Measurements from ENCODE around the gene ATP6V0C. TPM values are rescaled to one million over a fixed set of nuclear protein-coding genes. Genes with fewer than 3 reads are reported as not detected.

ATP6V0C gene
- total RNA-seq, 1 experiment from 2014 or later = 24.7 TPM

DNA sequence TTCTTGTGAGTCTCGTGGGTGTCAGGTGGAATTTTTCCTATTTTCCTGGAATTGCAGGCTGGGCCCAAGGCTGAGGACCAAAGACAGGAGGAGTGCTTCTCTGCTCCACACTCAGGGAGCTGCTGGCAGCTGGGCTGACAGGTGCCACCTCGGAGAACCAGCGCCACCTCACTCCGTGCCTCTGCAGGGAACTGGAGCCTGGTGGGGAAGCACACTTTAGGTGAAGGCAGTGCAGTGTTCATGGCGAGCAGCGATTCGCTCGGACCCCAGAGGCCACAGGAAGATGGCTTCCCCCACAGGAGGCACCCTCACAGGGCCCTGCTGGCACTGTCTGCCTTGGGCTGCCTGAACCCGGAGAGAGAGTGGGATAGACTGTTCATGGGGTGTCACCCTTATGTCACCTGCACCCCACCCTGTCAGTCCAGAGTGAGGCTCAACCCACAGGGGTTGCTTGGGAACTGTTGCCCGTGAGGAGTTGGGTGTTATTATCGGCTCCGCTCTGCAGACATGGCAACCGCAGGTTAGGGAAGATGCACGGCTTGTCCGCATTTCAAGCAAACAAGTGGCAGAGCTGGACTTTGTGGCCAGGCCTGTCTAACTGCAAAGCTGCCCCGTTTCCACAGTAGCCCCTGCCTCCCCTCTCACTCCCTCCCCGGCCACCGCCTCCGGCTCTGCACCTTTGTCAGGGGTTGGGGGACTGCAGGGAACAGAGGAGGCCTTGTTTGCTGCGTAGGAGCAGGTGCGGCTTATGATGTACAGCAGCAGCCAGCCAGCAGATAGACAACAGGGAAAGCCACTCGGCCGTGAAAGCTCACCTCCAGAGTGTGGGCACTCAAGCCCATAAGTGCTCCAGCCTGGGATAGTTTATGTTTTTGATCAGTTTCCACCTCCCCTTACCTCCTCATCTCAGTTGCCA is 23.3 kb upstream of the ATP6V0C start:
- no peak for DNase-seq (ENCODE audit: low spot score)

DNA sequence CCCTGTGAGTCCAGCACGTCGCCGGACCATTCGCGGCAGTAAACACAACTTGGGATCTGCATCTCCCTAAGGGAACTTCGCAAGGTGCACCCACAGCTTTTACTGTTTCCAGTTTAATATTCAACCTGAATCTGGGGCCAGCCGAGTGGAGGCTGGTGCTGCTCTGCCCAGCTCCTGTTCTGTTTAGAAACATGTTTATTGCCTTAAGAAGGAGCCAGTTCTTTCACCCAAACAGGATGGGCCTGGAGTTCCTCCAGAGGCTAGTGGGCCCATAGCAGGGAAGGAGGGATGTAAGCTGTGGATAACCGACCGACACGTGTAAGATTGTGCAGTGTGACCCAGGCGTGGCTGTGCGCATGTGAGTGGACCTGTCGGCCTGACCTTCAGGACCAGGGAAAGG is 21.5 kb upstream of the ATP6V0C start:
- no peak for DNase-seq (ENCODE audit: low spot score)

DNA sequence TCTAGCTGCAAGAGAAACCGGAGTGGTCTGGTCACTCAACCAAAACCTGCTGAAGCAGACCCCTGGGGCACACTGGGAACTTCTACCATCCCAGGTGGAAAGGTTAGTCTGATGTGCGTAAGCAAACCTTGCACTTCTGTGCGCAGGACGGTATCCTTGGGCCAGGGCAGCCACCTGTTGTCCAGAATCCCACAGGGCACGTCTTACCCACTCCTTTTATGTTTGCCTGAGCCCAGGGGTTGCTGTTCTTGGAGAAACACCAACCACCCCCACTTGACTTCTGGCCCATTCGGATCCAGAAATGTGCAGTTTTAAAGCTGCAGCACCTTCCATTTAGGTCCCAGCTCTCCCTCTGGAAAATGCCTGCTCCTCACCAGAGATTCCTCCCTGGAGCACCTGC is 20.1 kb upstream of the ATP6V0C start:
- no peak for DNase-seq (ENCODE audit: low spot score)

DNA sequence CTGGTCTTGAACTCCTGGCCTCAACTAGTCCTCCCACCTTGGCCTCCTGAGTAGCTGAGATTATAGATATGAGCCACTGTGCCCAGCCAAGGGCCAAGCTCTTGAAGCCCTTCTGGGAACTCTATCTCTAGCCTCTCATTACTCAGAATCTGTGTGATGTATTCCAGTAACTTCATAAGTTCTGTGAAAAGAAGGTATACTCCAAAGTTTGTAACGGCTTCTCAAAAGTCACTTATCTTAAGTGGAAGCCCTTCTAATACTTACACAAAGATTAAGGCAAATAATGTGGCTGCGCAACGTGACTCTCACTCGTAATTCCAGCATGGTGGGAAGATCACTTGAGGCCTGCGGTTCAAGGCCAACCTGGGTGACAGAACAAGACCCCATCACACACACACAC is 19.1 kb upstream of the ATP6V0C start:
- no peak for DNase-seq (ENCODE audit: low spot score)

DNA sequence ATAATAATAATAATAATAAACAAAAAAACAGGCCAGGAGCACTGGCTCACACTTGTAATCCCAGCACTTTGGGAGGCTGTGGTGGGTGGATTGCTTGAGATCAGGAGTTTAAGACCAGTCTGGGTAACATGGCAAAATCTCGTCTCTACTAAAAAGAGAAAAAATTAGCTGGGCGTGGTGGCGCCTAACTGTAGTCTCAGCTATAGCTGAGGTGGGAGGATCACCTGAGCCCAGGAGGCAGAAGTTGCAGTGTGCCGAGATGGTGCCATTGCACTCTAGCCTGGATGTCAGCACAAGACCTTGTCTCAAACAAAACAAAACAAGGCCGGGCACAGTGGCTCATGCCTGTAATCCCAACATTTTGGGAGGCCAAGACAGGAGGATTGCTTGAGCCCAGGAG is 18.7 kb upstream of the ATP6V0C start:
- no peak for DNase-seq (ENCODE audit: low spot score)

DNA sequence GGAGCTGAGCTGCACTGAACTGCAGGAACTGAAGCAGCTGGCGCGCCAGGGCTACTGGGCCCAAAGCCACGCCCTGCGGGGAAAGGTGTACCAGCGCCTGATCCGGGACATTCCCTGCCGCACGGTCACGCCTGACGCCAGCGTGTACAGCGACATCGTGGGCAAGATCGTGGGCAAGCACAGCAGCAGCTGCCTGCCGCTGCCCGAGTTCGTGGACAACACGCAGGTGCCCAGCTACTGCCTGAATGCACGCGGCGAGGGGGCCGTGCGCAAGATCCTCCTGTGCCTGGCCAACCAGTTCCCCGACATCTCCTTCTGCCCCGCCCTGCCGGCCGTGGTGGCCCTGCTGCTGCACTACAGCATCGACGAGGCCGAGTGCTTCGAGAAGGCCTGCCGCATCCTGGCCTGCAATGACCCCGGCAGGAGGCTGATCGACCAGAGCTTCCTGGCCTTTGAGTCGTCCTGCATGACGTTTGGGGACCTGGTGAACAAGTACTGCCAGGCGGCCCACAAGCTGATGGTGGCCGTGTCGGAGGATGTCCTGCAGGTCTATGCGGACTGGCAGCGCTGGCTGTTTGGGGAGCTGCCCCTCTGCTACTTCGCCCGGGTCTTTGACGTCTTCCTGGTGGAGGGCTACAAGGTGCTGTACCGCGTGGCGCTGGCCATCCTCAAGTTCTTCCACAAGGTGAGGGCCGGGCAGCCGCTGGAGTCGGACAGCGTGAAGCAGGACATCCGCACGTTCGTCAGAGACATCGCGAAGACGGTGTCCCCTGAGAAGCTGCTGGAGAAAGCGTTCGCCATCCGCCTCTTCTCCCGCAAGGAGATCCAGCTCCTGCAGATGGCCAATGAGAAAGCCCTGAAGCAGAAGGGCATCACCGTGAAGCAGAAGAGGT is 17.3 kb upstream of the ATP6V0C start:
- no peak for DNase-seq (ENCODE audit: low spot score)

DNA sequence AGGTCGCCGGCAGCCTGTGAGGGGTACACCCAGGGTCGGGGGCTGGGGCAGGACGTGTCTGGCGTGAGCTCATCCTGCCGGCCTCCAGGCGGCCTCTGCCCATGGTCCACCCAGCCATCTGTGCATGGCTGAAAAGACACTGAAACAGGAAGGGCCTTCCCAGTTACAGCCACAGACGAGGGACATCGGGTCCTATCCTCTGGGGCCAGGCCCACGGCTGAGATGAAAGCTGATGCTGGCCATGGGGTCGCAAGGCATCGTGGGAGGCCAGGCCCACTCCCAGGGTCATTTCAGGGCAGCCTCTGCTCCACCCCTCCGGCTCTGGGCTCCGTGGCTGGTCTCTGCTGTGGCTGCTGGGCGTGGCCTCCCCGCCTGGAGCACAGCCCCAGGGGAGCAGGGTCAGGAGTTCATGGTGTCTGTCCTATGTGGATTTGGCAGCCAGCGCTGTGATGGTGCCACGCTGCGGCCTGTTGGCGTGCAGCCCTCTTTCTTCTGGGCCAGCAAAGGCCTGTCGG is 16.6 kb upstream of the ATP6V0C start:
- DNase-seq (ENCODE audit: low spot score) = no peak

DNA sequence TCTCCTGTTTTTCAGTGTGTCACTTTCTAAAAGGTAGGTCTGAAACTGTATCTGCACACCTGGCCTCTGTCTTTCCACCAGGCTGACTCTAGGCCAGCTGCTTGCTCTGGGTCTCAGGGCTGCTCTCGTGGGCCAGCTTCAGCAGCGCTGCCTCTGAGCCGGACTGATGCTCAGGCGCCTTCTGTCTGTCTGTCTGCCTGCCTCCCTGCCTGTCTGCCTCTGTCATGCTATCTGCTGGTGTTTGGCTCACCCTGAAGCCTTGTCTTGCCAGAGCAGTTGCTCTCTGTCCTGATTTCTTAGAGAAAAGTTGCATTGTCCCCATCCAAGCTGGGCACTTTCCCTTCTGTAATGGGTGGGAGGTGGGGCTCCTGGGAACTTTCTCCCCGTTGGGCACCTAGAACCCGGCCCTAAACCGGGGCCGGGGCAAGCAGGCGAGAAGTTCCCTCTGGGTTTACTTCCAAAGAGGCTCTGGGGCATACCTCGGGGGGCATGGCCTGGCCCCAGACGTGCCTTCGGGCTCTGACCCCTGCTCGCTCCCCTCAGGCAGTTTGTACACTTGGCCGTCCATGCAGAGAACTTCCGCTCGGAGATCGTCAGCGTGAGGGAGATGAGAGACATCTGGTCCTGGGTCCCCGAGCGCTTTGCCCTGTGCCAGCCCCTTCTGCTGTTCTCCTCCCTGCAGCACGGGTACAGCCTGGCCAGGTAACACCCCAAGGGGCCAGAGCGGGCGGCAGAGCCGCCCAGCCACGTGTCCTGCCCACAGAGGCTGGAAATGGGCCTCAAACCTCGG is 15.9 kb upstream of the ATP6V0C start:
- no peak for DNase-seq (ENCODE audit: low spot score)

DNA sequence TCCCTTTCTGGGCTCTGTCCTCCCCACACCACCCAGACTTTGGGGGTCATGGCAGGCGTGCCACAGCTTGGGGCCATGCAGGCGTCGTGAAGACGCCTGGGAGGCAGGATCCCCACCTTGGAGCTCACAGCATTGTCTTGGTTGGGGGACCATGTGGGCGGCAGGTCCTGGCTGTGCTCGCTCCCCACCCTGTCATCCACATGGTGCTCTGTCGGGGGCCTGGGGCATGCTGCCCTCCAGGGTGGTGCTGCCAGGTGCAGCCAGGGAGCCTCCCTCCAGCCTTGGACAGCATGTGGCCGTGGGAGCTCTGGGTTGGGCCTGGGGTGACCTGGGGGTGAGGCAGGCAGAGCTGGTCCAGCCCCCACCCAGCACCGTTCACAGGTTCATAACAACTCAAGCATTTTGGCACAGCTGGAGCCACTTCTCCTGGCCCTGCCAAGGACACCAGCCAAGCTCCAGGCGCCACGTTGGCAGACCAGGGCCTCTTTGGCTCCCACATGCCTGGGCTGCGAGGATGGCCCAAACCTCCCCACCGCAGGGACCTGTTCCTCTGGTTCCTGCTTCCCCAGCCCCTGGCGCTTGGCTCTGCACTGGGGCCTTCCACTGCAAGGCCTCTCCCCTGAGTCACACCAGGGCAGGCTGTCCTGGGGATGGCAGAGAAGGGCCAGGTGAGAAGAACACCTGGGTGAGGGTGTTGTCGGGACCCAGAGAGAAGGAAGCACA is 15.1 kb upstream of the ATP6V0C start:
- no peak for DNase-seq (ENCODE audit: low spot score)

DNA sequence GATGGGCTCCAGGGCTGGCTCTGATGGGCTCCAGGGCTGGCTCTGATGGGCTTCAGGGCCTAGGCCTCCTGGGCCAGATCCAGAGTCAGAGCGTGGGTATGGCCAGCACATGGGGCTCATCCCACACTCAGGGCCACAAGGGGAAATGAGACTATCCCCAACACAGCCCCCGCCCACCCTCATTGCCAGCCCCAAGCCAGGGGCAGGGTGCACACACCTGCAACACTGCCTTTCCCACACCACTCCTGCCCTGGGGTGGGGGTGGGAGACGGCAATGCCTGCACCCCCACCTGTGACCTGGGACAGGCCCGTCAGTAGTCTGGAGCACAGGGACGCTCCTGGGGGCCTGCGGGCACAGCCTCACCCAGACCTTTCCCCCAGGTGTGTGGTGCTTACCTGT is 14.3 kb upstream of the ATP6V0C start:
- no peak for DNase-seq (ENCODE audit: low spot score)

DNA sequence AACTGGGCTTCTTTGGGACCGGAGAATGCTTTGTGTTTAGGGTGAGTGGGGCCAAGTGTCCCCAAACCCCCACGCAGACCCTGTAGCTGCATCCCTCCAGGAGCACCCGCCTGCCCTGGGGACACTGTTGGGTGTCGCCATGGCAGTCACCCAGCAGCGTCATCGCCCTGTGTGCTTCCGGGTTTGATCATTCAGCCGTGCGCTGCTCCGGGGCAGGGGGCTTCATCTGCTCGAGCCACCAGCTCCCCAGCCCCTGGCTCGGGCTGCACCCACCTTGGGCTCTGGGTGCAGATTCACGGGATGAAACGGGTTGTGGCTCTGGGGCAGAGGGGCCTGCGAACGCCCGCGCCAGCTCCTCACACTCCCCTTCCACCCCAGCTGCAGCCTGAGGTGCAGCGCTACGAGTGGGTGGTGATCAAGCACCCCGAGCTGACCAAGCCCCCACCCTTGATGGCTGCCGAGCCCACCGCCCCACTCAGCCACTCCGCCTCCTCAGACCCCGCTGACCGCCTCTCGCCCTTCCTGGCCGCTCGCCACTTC is 13.8 kb upstream of the ATP6V0C start:
- no peak for DNase-seq (ENCODE audit: low spot score)

DNA sequence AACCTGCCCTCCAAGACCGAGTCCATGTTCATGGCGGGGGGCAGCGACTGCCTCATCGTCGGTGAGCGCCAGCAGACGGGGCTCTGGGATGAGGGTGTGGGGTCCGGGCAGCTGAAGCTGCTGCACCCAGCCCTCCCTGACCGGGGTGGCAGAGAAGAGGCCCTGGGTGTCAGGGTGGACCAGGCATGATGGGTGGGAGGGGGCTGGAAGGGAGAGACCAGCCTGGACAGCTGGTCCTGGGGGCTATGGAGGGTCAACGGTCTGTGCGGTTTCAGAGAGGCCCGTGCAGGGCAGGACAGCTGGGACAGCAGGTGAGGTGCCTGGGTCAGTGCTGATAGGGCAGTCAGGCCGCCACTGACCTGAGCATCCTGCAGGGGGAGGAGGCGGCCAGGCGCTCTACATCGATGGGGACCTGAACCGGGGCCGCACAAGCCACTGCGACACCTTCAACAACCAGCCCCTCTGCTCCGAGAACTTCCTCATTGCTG is 13.3 kb upstream of the ATP6V0C start:
- DNase-seq (ENCODE audit: low spot score) = no peak

DNA sequence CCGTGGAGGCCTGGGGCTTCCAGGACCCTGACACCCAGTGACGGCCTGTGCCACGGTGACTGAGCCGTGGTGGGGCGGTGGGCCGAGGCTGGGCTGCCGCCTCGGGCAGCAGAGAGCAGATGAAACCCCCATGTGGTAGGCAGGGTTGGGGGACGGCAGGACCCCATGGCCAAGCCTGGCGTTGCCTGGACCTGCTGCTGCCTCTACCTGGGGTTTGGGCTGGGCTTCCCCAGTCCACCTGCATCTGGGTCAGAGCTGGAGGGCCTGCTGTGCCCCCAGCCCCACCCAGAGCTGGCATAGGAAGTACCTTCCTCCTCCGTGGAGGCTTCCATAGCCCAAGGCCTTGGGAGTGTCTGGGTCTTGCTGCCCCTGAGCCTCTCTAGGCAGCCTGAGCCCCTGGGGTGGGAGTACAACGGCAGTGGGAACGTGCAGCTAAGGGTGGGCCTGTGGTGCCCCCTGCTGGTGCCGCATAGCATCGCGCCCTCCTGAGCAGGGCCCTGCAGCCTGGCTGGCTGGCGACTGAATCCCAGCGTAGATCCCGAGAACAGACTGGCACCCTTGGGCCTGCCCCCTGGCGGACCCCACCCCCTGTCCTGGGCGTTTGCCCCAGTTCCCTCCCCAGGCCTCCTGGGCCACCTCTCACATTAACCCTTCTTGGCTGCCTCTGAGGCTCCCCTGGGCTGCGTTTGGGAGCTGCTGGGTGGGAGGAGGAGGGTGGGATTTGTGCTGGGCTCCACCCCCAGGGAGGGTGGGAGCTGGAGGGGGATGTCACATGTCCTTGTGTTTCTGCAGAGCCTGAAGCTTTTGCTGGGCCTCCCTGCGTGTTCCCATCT is 12.6 kb upstream of the ATP6V0C start:
- peak; percentile 75 for DNase-seq (ENCODE audit: low spot score)

DNA sequence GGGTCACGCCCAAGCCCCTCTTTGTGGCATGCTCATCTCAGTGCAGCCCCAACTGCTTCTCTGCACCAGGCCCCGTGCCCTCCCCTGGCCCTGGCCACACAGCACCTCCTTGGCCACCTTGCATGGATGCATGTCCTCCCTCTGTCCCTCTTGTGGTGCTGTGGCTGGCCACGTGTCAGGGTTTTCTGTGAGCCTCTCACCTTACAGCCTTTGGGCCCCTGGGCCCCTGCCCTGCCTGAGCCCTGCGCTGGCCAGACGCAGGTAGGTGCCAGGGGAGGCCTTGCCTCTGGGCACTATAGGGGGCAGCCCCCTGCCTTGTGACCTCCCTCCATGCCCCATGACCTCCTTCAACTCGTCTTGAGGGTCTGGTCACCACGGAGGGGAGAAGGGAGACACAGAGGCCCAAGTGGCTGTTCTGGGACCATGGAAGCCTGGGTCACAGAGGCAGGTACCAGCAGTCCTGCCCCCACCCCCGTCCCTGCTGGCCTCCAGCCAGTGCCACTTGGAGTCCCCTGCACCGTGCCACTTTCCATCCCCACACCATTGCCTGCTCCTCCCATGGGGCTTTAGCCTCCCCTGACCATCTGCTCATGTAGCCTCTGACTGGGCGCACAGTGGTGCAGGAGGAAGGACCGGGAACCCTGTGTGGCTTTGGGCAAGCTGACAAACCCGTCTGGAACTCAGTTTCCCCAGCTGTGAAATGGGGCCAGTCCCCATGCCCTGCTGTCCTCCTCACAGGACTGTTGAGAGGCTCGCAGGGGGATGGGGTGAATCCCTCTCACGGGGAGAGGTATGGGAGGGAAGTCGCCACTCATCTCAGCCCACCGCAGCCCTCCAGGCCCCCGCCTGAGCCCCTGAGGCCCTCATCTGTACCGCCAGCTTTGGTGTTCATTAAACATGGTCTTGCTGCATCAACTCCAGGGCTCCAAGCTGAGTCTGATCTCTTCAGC is 11.5 kb upstream of the ATP6V0C start:
- no peak for DNase-seq (ENCODE audit: low spot score)

DNA sequence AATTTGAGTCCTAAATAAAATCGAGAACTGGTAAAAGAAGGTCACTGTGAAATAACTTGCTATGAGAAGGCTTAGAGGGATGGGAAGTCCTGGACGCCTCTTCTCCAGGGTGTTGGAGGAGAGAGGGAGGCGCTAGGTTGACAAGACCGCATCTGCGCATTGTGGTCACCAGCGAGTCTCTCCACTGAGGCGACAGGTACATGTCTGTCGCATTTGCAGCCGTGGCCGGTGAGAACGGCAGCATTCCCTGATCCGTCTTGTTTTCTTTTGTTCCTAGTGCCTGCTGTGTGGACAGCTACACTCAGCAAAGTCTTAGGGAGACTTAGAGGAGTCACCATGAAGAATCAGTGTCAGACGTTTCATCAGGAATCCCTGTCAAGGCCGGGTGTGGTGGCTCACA is 8.1 kb upstream of the ATP6V0C start:
- no peak for DNase-seq (ENCODE audit: low spot score)

DNA sequence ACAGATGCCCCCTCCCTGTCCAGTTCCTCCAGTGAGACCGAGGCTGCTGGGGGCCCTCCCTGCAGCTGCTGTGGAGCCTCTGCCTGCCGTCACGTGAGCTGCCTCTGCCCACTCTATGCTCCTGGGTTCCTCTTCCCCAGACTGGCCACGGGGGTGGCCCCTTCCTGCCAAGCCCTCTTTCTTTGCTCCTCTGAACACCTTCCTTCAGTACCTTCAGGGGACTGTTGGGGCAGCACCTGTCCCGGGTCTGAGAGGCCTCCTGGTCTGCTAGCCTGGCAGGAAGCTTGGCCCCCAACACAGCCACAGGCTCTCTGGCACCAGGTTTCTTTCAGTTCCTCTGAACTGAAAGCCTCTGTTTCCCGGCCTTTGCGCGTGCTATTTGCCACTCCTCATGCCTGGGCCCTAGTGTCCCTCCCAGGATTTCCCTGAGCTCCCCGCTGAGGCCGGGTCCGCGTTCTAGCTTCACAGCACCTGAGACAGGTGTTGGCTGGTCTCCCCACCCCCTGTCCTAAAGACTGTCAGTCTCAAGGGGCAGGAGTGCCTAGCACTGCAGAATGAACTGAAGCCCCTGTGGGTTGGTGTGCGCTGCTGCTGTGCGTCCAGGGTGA is 6.6 kb upstream of the ATP6V0C start:
- DNase-seq (ENCODE audit: low spot score) = no peak

DNA sequence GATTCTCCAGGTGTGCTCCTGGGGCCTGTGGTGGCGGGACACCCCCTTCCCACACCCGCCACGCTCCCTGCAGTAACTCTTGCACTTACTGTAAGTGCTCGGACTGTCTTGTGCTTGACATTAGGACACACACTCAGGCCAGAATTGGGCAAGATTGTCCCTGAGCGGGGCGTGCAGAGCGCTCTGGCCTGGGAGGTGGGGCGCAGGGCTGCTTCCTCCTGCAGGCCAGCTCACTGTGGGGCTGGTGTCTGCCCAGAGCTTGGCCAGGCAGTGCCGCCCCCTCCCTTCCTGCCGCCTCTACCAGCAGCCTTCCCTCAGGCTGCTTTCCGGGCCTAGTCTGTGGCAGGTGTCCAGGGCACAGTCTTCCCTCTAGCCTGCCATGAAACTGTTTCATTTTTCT is 6.1 kb upstream of the ATP6V0C start:
- no peak for DNase-seq (ENCODE audit: low spot score)

DNA sequence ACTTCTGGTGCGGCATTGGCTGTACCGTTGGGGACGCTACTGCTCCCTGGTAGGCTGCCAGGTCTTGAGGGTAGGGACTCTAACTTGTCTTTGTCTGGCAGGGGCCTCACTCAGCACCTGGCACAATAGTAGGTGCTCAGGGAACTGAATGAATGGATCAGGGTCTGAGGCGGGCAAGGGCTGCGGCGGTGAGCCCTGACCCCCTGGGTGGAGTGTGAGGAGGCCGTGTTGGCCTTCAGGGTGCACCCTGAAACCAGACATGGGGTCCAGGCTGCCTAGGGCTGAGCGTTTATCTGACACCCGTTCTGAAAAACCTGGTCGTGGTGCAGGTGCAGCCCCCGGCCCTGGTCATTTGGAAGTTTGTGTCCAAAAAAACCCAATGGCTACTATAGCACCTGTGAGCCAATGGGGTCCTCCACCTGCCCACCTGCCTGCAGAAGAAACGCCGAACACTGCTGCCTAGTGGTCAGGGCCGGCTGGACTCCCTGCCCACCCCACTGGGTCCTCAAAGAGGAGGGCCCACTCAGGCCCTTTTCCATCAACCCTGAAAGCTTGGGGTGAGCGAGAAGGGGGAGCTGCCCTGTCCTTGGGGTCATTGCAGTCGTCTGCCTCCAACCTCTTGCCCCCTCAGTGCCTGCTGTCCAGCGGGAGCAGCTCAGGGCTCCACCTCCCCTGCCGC is 4.9 kb upstream of the ATP6V0C start:
- no peak for DNase-seq (ENCODE audit: low spot score)
